HUES48 (cell line): ENCODE measurements around the gene DNAH2.

Source experiments
- H3K27ac ChIP-seq: one replicate; pipeline ENCODE4 v1.7.0; 2013; ENCODE audit warnings: low read depth, low read length, inconsistent platforms
- H3K27me3 ChIP-seq: 2 replicates; pipeline ENCODE4 v1.6.1; 2013; ENCODE audit warnings: mild to moderate bottlenecking, low read length; ENCODE audit not compliant: control insufficient read depth, insufficient read depth
- H3K36me3 ChIP-seq: 2 replicates; pipeline ENCODE4 v1.6.1; 2013; ENCODE audit warnings: low read length; ENCODE audit not compliant: control insufficient read depth, insufficient read depth
- H3K4me1 ChIP-seq: 2 replicates; pipeline ENCODE4 v1.6.1; 2013; ENCODE audit warnings: mild to moderate bottlenecking, low read length; ENCODE audit not compliant: control insufficient read depth, insufficient read depth
- H3K4me3 ChIP-seq: 2 replicates; pipeline ENCODE4 v1.5.1; 2013; ENCODE audit warnings: mild to moderate bottlenecking, low read depth, low read length
- H3K9ac ChIP-seq: 2 replicates; pipeline ENCODE4 v1.6.1; 2013; ENCODE audit warnings: mild to moderate bottlenecking, low read depth, low read length, moderate library complexity
- H3K9me3 ChIP-seq: 2 replicates; pipeline ENCODE4 v1.6.1; 2013; ENCODE audit warnings: low read length; ENCODE audit not compliant: control insufficient read depth, insufficient read depth

DNAH2 gene

GRCh38 chr17:7841396-7841914 lies 123.9 kb downstream of the DNAH2 start:
- Histone ChIP-seq H3K27me3 (peaks cover 31% of the 10 kb centered on the region), H3K27ac (peak overlapping the region; percentile 95), H3K9ac (peak overlapping the region; percentile 37; the same call in 1 of the 2 replicates), H3K4me1 (peaks cover 29% of the 10 kb centered on the region), H3K4me3 (peak overlapping the region; percentile 78), H3K36me3 (0 out of 2 replicates have a peak, but pooled peaks cover under 1% of the 10 kb centered on the region), H3K9me3 (no peaks in the 10 kb centered on the region)

GRCh38 chr17:7841915-7842379 lies 124.4 kb downstream of the DNAH2 start:
- Histone ChIP-seq H3K4me3 (peak overlapping the region; percentile 78), H3K36me3 (peaks cover 3% of the 10 kb centered on the region; the same call in 1 of the 2 replicates), H3K4me1 (peaks cover 28% of the 10 kb centered on the region), H3K9ac (peak overlapping the region; percentile 37; the same call in 1 of the 2 replicates), H3K27me3 (peaks cover 31% of the 10 kb centered on the region), H3K27ac (peak overlapping the region; percentile 95), H3K9me3 (no peaks in the 10 kb centered on the region)

GRCh38 chr17:7842380-7843256 lies 125.1 kb downstream of the DNAH2 start:
- H3K4me1 ChIP-seq: peaks cover 21% of the 10 kb centered on the region
- H3K9ac ChIP-seq: 0 out of 2 replicates have a peak overlapping the region, but pooled peaks have one; percentile 11
- H3K4me3 ChIP-seq: peak overlapping the region; percentile 78
- H3K27ac ChIP-seq: peak overlapping the region; percentile 95
- peaks cover 31% of the 10 kb centered on the region for H3K27me3 ChIP-seq
- peaks cover 3% of the 10 kb centered on the region; the same call in 1 of the 2 replicates for H3K36me3 ChIP-seq
- no peaks in the 10 kb centered on the region for H3K9me3 ChIP-seq

- H3K27me3 ChIP-seq: peaks cover 31% of the 10 kb centered on the region
- peak overlapping the region; percentile 95 for H3K27ac ChIP-seq
- H3K9me3 ChIP-seq: no peaks in the 10 kb centered on the region
- peaks cover 3% of the 10 kb centered on the region; the same call in 1 of the 2 replicates for H3K36me3 ChIP-seq
- peaks cover 19% of the 10 kb centered on the region for H3K4me1 ChIP-seq
- peak overlapping the region; percentile 78 for H3K4me3 ChIP-seq
- no peak overlapping the region for H3K9ac ChIP-seq
Observed at GRCh38 chr17:7843257-7843535, 125.7 kb downstream of the DNAH2 start.

GRCh38 chr17:7843536-7844291 lies 126.2 kb downstream of the DNAH2 start:
- Histone ChIP-seq H3K27me3 (peaks cover 28% of the 10 kb centered on the region), H3K36me3 (peaks cover 3% of the 10 kb centered on the region; the same call in 1 of the 2 replicates), H3K9me3 (no peaks in the 10 kb centered on the region), H3K27ac (peak overlapping the region; percentile 95), H3K4me3 (peak overlapping the region; percentile 78), H3K9ac (no peak overlapping the region; the same call in 1 of the 2 replicates), H3K4me1 (peaks cover 15% of the 10 kb centered on the region)

GRCh38 chr17:7844292-7845154 lies 127.0 kb downstream of the DNAH2 start:
- Histone ChIP-seq H3K27ac (peak overlapping the region; percentile 95), H3K4me1 (peaks cover 11% of the 10 kb centered on the region), H3K36me3 (peaks cover 3% of the 10 kb centered on the region; the same call in 1 of the 2 replicates), H3K9ac (no peak overlapping the region; the same call in 1 of the 2 replicates), H3K9me3 (no peaks in the 10 kb centered on the region), H3K27me3 (peaks cover 20% of the 10 kb centered on the region), H3K4me3 (peak overlapping the region; percentile 78)

- H3K27ac ChIP-seq: no peak overlapping the region
- no peaks in the 10 kb centered on the region for H3K9me3 ChIP-seq
- H3K36me3 ChIP-seq: peaks cover 12% of the 10 kb centered on the region
- H3K4me1 ChIP-seq: peaks cover 11% of the 10 kb centered on the region
- peaks cover 10% of the 10 kb centered on the region for H3K27me3 ChIP-seq
- no peak overlapping the region for H3K9ac ChIP-seq
- H3K4me3 ChIP-seq: peak overlapping the region; percentile 78
Observed at GRCh38 chr17:7845359-7846062, 128.0 kb downstream of the DNAH2 start.

GRCh38 chr17:7846063-7846735 lies 128.7 kb downstream of the DNAH2 start:
- Histone ChIP-seq H3K36me3 (peaks cover 13% of the 10 kb centered on the region), H3K27me3 (peaks cover 7% of the 10 kb centered on the region), H3K4me1 (peaks cover 9% of the 10 kb centered on the region), H3K9ac (no peak overlapping the region), H3K27ac (no peak overlapping the region), H3K9me3 (no peaks in the 10 kb centered on the region), H3K4me3 (no peak overlapping the region)

- Histone ChIP-seq H3K9me3 (no peaks in the 10 kb centered on the region), H3K9ac (no peak overlapping the region), H3K27ac (no peak overlapping the region), H3K27me3 (peaks cover 7% of the 10 kb centered on the region), H3K36me3 (peaks cover 13% of the 10 kb centered on the region), H3K4me1 (peaks cover 10% of the 10 kb centered on the region; the same call in 1 of the 2 replicates), H3K4me3 (no peak overlapping the region)
Observed at GRCh38 chr17:7846765-7847661, 129.5 kb downstream of the DNAH2 start.
